Measurements from ENCODE around the gene FLYWCH2.

The FLYWCH2 gene

GRCh38 chr16:2897110-2897509, 14.1 kb downstream of the FLYWCH2 start:
- DNase-seq (ENCODE audit: low spot score): no peak
- H2BK5ac ChIP-seq (ENCODE audit: low read length): peak overlapping the region; percentile 48

DNA sequence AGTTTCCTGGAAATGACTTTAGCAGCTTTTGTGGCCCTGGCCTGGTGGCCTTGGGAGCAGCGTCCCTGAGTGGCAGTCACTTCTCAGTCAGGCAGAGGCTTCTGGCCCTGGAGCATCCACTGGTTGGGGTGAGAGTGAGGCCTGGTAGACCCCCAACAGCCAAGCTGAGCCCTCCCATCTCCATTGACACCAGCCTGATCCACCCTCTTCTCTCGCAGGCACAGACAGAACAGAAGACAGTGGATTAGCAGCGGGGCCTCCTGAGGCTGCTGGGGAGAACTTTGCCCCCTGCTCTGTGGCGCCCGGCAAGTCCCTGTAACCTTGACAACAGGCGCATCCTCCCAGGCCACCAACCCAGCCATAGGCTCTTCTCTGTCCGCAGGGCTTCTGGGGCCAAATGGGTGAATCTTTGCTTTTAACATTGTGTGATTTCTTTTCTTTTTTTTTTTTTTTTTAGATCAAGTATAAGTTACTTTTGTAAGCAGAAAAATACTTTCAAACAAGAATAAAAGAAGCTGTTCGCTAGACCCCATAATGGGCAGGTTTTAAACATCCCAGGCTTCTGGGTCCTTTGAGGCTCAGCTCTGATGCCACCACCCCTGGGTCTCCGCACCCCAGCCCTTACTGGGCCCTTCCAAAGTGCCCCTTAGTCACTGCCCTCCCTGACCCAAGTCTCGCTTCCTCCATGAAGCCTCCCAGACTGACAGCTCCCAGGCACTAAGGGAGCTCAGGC, 16.0 kb downstream of the FLYWCH2 start:
- no peak overlapping the region for H4K91ac ChIP-seq (ENCODE audit: low read depth, low read length, poor library complexity)
- no peaks in the 10 kb centered on the region for H3K27me3 ChIP-seq (ENCODE audit: control insufficient read depth in 3 of 3, insufficient read depth in 3 of 3, low read depth in 1 of 3, low read length in 3 of 3)
- peak overlapping the region; percentile 45 for H2AFZ ChIP-seq (ENCODE audit: low read length)
- H2BK15ac ChIP-seq (ENCODE audit: low read length): no peak overlapping the region
- no peak overlapping the region for H3K14ac ChIP-seq (ENCODE audit: low read length)
- no peak for DNase-seq (ENCODE audit: low spot score)
- peak overlapping the region; percentile 43 for H2BK12ac ChIP-seq (ENCODE audit: low read length)
- no peak overlapping the region for H3K23ac ChIP-seq (ENCODE audit: low read depth, low read length, poor library complexity)
- peaks cover 8 to 10% of the 10 kb centered on the region in 2 donors for H3K36me3 ChIP-seq (replicated peaks in 1 of 2; ENCODE audit: control insufficient read depth in 2 of 2, insufficient read depth in 2 of 2, low read length in 2 of 2)
- H3K27ac ChIP-seq (replicated peaks; ENCODE audit: low read length): no peak overlapping the region
- no peaks in the 10 kb centered on the region for H3K9me3 ChIP-seq (replicated peaks in 1 of 2; ENCODE audit: control insufficient read depth in 2 of 2, insufficient read depth in 1 of 2, low read depth in 1 of 2, low read length in 2 of 2)
- H3K4me1 ChIP-seq (ENCODE audit: control insufficient read depth in 2 of 2, insufficient read depth in 1 of 2, low read depth in 1 of 2, low read length in 2 of 2): peaks cover 12 to 15% of the 10 kb centered on the region in 2 donors
- no peak overlapping the region for H3K4me2 ChIP-seq (ENCODE audit: insufficient read depth, low read length, poor library complexity, severe bottlenecking)
- H3K18ac ChIP-seq (ENCODE audit: low read length): no peak overlapping the region
- H3K9ac ChIP-seq (ENCODE audit: low read depth, low read length, poor library complexity): peak overlapping the region; percentile 38
- WGBS, 2 donors (ENCODE audit: extremely low coverage in 2 of 2, insufficient read length in 2 of 2, insufficient replicate concordance in 1 of 2): no CpG with 5 or more reads among the region's 10 CpGs
- H3K79me1 ChIP-seq (ENCODE audit: low read depth, low read length): peaks cover 3% of the 10 kb centered on the region
- no peak overlapping the region for H4K8ac ChIP-seq (ENCODE audit: low read depth, low read length)
- no peak overlapping the region for H2BK120ac ChIP-seq (ENCODE audit: low read depth, low read length)
- H3K4me3 ChIP-seq (ENCODE audit: low read length in 2 of 2): no peak overlapping the region
- H3K4ac ChIP-seq (ENCODE audit: low read length): no peak overlapping the region
- H2AK5ac ChIP-seq (ENCODE audit: low read depth, low read length): no peak overlapping the region
- peak overlapping the region; percentile 16 for H2BK5ac ChIP-seq (ENCODE audit: low read length)

More at GRCh38 chr16:2897110-2897509, 14.1 kb downstream of the FLYWCH2 start:
- Histone ChIP-seq H4K8ac (ENCODE audit: low read depth, low read length) (no peak overlapping the region), H3K4me3 (ENCODE audit: low read length in 2 of 2) (no peak overlapping the region), H4K91ac (ENCODE audit: low read depth, low read length, poor library complexity) (no peak overlapping the region), H2AK5ac (ENCODE audit: low read depth, low read length) (no peak overlapping the region), H3K27me3 (ENCODE audit: control insufficient read depth in 3 of 3, insufficient read depth in 3 of 3, low read depth in 1 of 3, low read length in 3 of 3) (no peaks in the 10 kb centered on the region), H3K9ac (ENCODE audit: low read depth, low read length, poor library complexity) (peak overlapping the region; percentile 44), H3K23ac (ENCODE audit: low read depth, low read length, poor library complexity) (no peak overlapping the region), H2AFZ (ENCODE audit: low read length) (no peak overlapping the region), H3K79me1 (ENCODE audit: low read depth, low read length) (peaks cover 3% of the 10 kb centered on the region), H3K27ac (replicated peaks; ENCODE audit: low read length) (no peak overlapping the region), H2BK120ac (ENCODE audit: low read depth, low read length) (no peak overlapping the region), H3K36me3 (replicated peaks in 1 of 2; ENCODE audit: control insufficient read depth in 2 of 2, insufficient read depth in 2 of 2, low read length in 2 of 2) (peaks cover 8 to 10% of the 10 kb centered on the region in 2 donors), H3K14ac (ENCODE audit: low read length) (no peak overlapping the region), H2BK15ac (ENCODE audit: low read length) (no peak overlapping the region), H3K9me3 (replicated peaks in 1 of 2; ENCODE audit: control insufficient read depth in 2 of 2, insufficient read depth in 1 of 2, low read depth in 1 of 2, low read length in 2 of 2) (no peaks in the 10 kb centered on the region), H2BK12ac (ENCODE audit: low read length) (no peak overlapping the region), H3K4me2 (ENCODE audit: insufficient read depth, low read length, poor library complexity, severe bottlenecking) (no peak overlapping the region), H3K4ac (ENCODE audit: low read length) (no peak overlapping the region), H3K4me1 (ENCODE audit: control insufficient read depth in 2 of 2, insufficient read depth in 1 of 2, low read depth in 1 of 2, low read length in 2 of 2) (peaks cover 9 to 15% of the 10 kb centered on the region in 2 donors), H3K18ac (ENCODE audit: low read length) (no peak overlapping the region)
- no CpG with 5 or more reads among the region's 7 CpGs for WGBS, 2 donors (ENCODE audit: extremely low coverage in 2 of 2, insufficient read length in 2 of 2, insufficient replicate concordance in 1 of 2)

- Histone ChIP-seq H2BK120ac (ENCODE audit: low read depth, low read length) (no peak overlapping the region), H2AK5ac (ENCODE audit: low read depth, low read length) (no peak overlapping the region), H3K9ac (ENCODE audit: low read depth, low read length, poor library complexity) (peak overlapping the region; percentile 50), H3K36me3 (replicated peaks in 1 of 2; ENCODE audit: control insufficient read depth in 2 of 2, insufficient read depth in 2 of 2, low read length in 2 of 2) (peaks cover 8 to 10% of the 10 kb centered on the region in 2 donors), H3K18ac (ENCODE audit: low read length) (no peak overlapping the region), H3K14ac (ENCODE audit: low read length) (no peak overlapping the region), H3K4me3 (ENCODE audit: low read length in 2 of 2) (no peak overlapping the region), H2AFZ (ENCODE audit: low read length) (no peak overlapping the region), H3K23ac (ENCODE audit: low read depth, low read length, poor library complexity) (no peak overlapping the region), H2BK5ac (ENCODE audit: low read length) (no peak overlapping the region), H4K91ac (ENCODE audit: low read depth, low read length, poor library complexity) (no peak overlapping the region), H3K4ac (ENCODE audit: low read length) (no peak overlapping the region), H3K27me3 (ENCODE audit: control insufficient read depth in 3 of 3, insufficient read depth in 3 of 3, low read depth in 1 of 3, low read length in 3 of 3) (peaks cover 0 to under 1% (median 0%) of the 10 kb centered on the region in 3 experiments), H3K9me3 (replicated peaks in 1 of 2; ENCODE audit: control insufficient read depth in 2 of 2, insufficient read depth in 1 of 2, low read depth in 1 of 2, low read length in 2 of 2) (no peaks in the 10 kb centered on the region), H3K4me1 (ENCODE audit: control insufficient read depth in 2 of 2, insufficient read depth in 1 of 2, low read depth in 1 of 2, low read length in 2 of 2) (peaks cover 12 to 15% of the 10 kb centered on the region in 2 donors), H4K8ac (ENCODE audit: low read depth, low read length) (no peak overlapping the region), H3K79me1 (ENCODE audit: low read depth, low read length) (peaks cover 1% of the 10 kb centered on the region), H2BK15ac (ENCODE audit: low read length) (no peak overlapping the region), H3K27ac (replicated peaks; ENCODE audit: low read length) (no peak overlapping the region), H2BK12ac (ENCODE audit: low read length) (no peak overlapping the region), H3K4me2 (ENCODE audit: insufficient read depth, low read length, poor library complexity, severe bottlenecking) (no peak overlapping the region)
- no CpG with 5 or more reads among the region's 13 CpGs for WGBS, 2 donors (ENCODE audit: extremely low coverage in 2 of 2, insufficient read length in 2 of 2, insufficient replicate concordance in 1 of 2)
- no peak for DNase-seq (ENCODE audit: low spot score)
Observed at GRCh38 chr16:2899564-2900072, 16.6 kb downstream of the FLYWCH2 start.

GRCh38 chr16:2900526-2901075, 17.6 kb downstream of the FLYWCH2 start:
- Histone ChIP-seq H3K23ac (ENCODE audit: low read depth, low read length, poor library complexity) (no peak overlapping the region), H2BK15ac (ENCODE audit: low read length) (no peak overlapping the region), H3K9me3 (replicated peaks in 1 of 2; ENCODE audit: control insufficient read depth in 2 of 2, insufficient read depth in 1 of 2, low read depth in 1 of 2, low read length in 2 of 2) (no peaks in the 10 kb centered on the region), H3K4me2 (ENCODE audit: insufficient read depth, low read length, poor library complexity, severe bottlenecking) (no peak overlapping the region), H3K14ac (ENCODE audit: low read length) (no peak overlapping the region), H2AFZ (ENCODE audit: low read length) (no peak overlapping the region), H2BK12ac (ENCODE audit: low read length) (no peak overlapping the region), H3K27ac (replicated peaks; ENCODE audit: low read length) (no peak overlapping the region), H3K4ac (ENCODE audit: low read length) (no peak overlapping the region), H3K79me1 (ENCODE audit: low read depth, low read length) (peaks cover 1% of the 10 kb centered on the region), H2AK5ac (ENCODE audit: low read depth, low read length) (peak overlapping the region; percentile 75), H3K4me3 (ENCODE audit: low read length in 2 of 2) (no peak overlapping the region), H4K8ac (ENCODE audit: low read depth, low read length) (no peak overlapping the region), H3K9ac (ENCODE audit: low read depth, low read length, poor library complexity) (no peak overlapping the region), H3K18ac (ENCODE audit: low read length) (no peak overlapping the region), H3K27me3 (ENCODE audit: control insufficient read depth in 3 of 3, insufficient read depth in 3 of 3, low read depth in 1 of 3, low read length in 3 of 3) (peaks cover 0 to 1% (median 0%) of the 10 kb centered on the region in 3 experiments), H2BK5ac (ENCODE audit: low read length) (no peak overlapping the region), H2BK120ac (ENCODE audit: low read depth, low read length) (no peak overlapping the region), H4K91ac (ENCODE audit: low read depth, low read length, poor library complexity) (no peak overlapping the region), H3K36me3 (replicated peaks in 1 of 2; ENCODE audit: control insufficient read depth in 2 of 2, insufficient read depth in 2 of 2, low read length in 2 of 2) (peaks cover 6 to 8% of the 10 kb centered on the region in 2 donors), H3K4me1 (ENCODE audit: control insufficient read depth in 2 of 2, insufficient read depth in 1 of 2, low read depth in 1 of 2, low read length in 2 of 2) (peaks cover 12 to 15% of the 10 kb centered on the region in 2 donors)
- WGBS, 2 donors (ENCODE audit: extremely low coverage in 2 of 2, insufficient read length in 2 of 2, insufficient replicate concordance in 1 of 2): no CpG with 5 or more reads among the region's 15 CpGs
- DNase-seq (ENCODE audit: low spot score): no peak
